ENCODE measurements around the gene DUSP18. TPM values are rescaled to one million over a fixed set of nuclear protein-coding genes. Genes with fewer than 3 reads are reported as not detected.

The DUSP18 gene
- total RNA-seq, 4 donors from 2014 or later: 5.8 to 50.8 (median 40.2) TPM

DNA sequence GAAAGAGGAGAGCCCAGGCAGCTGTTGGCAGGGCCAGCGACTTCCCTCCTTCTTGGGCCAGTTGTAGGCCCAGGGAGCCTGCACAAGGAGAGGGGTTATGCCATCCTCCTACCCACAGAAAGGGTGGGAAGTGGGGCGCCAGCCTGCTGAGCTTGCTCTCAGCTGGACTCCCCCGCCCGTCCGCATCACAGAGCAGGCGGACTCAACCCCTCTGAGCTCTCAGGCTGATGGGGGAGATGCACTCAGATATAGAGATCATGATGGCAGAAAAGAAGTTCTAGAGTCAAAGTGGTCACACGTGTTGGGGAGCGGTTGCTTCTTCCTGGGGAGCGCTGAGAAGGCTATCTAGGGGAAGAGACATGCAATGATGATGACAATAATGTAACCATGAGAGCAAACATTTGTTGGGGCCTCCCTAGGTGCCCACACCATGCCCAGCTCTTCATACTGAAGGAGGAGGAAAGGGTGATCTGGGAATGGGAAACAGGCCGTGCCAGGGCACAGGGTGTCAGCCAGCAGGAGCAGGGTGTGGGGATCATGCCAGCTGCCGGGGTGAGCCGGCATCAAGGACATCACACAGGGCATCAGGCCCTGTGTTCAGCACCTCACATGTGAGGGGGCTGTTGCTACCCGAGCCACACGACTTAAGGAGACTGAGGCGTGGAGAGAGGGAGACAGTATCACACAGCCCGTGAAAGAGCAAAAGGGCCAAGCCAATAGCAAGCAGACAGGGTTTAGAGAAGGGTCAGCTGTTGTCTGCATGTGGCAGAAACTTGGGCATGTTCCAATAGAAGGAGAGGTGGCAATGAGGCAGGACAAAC lies 24.4 kb downstream of the DUSP18 start:
- DNase-seq: no peak
- no peak overlapping the region for H3K4me3 ChIP-seq
- H3K4me1 ChIP-seq: no peaks in the 10 kb centered on the region
- no peak overlapping the region for H3K27ac ChIP-seq
- no peaks in the 10 kb centered on the region for H3K9me3 ChIP-seq
- no peaks in the 10 kb centered on the region for H3K27me3 ChIP-seq
- no peaks in the 10 kb centered on the region for H3K36me3 ChIP-seq
- TF ChIP-seq CTCF (IDR thresholded peaks at IDR 0.05): no peak

DNA sequence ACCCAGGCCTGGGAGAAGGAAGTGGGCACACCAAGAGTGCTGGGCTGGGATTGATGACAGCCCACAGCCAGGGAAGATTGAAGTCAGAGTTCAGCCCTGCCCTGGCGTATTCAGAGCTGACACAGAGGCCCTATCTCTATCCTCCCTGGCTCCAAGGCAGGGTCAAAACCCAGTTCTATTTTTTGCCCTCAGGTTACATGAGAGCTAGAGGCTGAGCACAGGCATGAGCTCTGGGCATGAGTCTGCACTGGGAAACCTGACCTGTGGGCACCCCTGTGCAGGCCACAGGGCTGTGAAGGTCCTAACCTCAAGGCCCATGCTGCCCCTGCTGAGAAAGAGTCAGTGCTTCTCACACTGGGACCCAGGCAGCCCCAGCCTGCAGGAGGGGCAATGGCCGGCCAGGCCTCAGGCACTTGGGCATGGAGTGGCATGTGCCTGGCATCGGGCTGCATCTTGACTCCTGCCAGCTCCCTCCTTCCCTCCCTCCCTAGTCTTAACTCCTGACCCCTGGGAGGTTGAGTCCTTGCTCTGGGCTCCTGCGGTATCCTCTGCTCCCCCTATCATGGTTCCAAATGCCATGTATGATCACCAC lies 26.7 kb downstream of the DUSP18 start:
- H3K4me3 ChIP-seq: no peak overlapping the region
- H3K9me3 ChIP-seq: no peaks in the 10 kb centered on the region
- H3K27ac ChIP-seq: no peak overlapping the region
- H3K27me3 ChIP-seq: no peaks in the 10 kb centered on the region
- no peak for DNase-seq
- TF ChIP-seq CTCF (IDR thresholded peaks at IDR 0.05): no peak
- no peak for TF ChIP-seq POLR2A (IDR thresholded peaks at IDR 0.05)
- peaks cover 3 to 18% (median 10%) of the 10 kb centered on the region in 4 donors for H3K4me1 ChIP-seq
- no peaks in the 10 kb centered on the region for H3K36me3 ChIP-seq

DNA sequence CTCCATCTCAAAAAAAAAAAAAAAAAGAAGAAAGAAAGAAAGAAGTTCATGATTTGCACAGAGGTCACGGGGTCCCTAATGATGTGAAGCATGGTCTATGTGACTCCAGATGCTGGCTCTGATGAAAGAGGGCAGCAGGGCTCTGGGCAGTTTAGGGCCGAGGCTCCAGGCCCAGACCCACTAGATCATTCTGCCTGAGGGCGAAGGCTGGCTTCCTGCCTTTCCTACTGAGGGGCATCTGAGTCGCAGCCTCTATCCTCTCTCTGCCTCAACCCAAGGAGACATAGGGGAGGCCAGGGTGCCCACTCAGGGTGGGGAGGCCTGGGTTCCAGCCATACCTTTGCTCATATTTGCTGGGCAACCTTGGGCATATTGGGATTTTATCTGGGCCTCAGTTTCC lies 27.3 kb downstream of the DUSP18 start:
- Histone ChIP-seq H3K27me3 (no peaks in the 10 kb centered on the region), H3K4me3 (no peak overlapping the region), H3K4me1 (peaks cover 3 to 20% (median 12%) of the 10 kb centered on the region in 4 donors), H3K27ac (no peak overlapping the region), H3K9me3 (no peaks in the 10 kb centered on the region), H3K36me3 (no peaks in the 10 kb centered on the region)
- no peak for DNase-seq
- no peak for TF ChIP-seq CTCF (IDR thresholded peaks at IDR 0.05)
- TF ChIP-seq POLR2A (IDR thresholded peaks at IDR 0.05): no peak

GRCh38 chr22:30637701-30638114 lies 30.0 kb downstream of the DUSP18 start:
- H3K27me3 ChIP-seq: no peaks in the 10 kb centered on the region
- TF ChIP-seq CTCF (IDR thresholded peaks at IDR 0.05) (no peak), POLR2A (IDR thresholded peaks at IDR 0.05) (no peak)
- no peaks in the 10 kb centered on the region for H3K36me3 ChIP-seq
- no peaks in the 10 kb centered on the region for H3K9me3 ChIP-seq
- H3K4me1 ChIP-seq: peaks cover 3 to 28% (median 16%) of the 10 kb centered on the region in 4 donors
- H3K27ac ChIP-seq: no peak overlapping the region
- no peak for DNase-seq
- no peak overlapping the region for H3K4me3 ChIP-seq

- H3K27ac ChIP-seq: peak overlapping the region; percentile 89 to 95 (median 90)
- DNase-seq: peak; percentile 28 to 56 (median 52)
Observed at GRCh38 chr22:30636226-30637077, 31.2 kb downstream of the DUSP18 start.

More at GRCh38 chr22:30636226-30637077, 31.2 kb downstream of the DUSP18 start:
- peaks cover 3 to 28% (median 16%) of the 10 kb centered on the region in 4 donors for H3K4me1 ChIP-seq
- no peaks in the 10 kb centered on the region for H3K9me3 ChIP-seq
- no peaks in the 10 kb centered on the region for H3K36me3 ChIP-seq
- H3K4me3 ChIP-seq: peak overlapping the region; percentile 49 to 78 (median 64)
- TF ChIP-seq CTCF (IDR thresholded peaks at IDR 0.05) (no peak), POLR2A (IDR thresholded peaks at IDR 0.05) (no peak)
- no peaks in the 10 kb centered on the region for H3K27me3 ChIP-seq
